Rectal smooth muscle tissue (tissue), 1 donor: ENCODE measurements around the gene C1orf210.

Experiments
- H3K27ac ChIP-seq: one replicate; pipeline ENCODE4 v1.7.0; 2013; ENCODE audit warnings: low read depth, low read length, inconsistent platforms
- H3K27me3 ChIP-seq: one replicate; pipeline ENCODE4 v1.7.0; 2013; ENCODE audit warnings: low read length; ENCODE audit not compliant: control insufficient read depth, insufficient read depth
- H3K36me3 ChIP-seq: one replicate; pipeline ENCODE4 v1.7.0; 2013; ENCODE audit warnings: low read length; ENCODE audit not compliant: control insufficient read depth, insufficient read depth
- H3K4me1 ChIP-seq: one replicate; pipeline ENCODE4 v1.7.0; 2013; ENCODE audit warnings: low read length; ENCODE audit not compliant: control insufficient read depth, insufficient read depth
- H3K4me3 ChIP-seq: one replicate; pipeline ENCODE4 v1.7.0; 2013; ENCODE audit warnings: low read length
- H3K9ac ChIP-seq: one replicate; pipeline ENCODE4 v1.7.0; 2013; ENCODE audit warnings: low read length

Gene C1orf210

GRCh38 chr1:43317817-43318471, 32.6 kb upstream of the C1orf210 start:
- Histone ChIP-seq H3K9ac (no peak overlapping the region), H3K4me3 (no peak overlapping the region), H3K27ac (no peak overlapping the region), H3K27me3 (no peaks in the 10 kb centered on the region), H3K36me3 (no peaks in the 10 kb centered on the region), H3K4me1 (no peaks in the 10 kb centered on the region)

GRCh38 chr1:43316738-43317520, 31.5 kb upstream of the C1orf210 start:
- H3K36me3 ChIP-seq = no peaks in the 10 kb centered on the region
- no peak overlapping the region for H3K27ac ChIP-seq
- H3K9ac ChIP-seq = no peak overlapping the region
- H3K27me3 ChIP-seq = no peaks in the 10 kb centered on the region
- no peak overlapping the region for H3K4me3 ChIP-seq
- H3K4me1 ChIP-seq = no peaks in the 10 kb centered on the region

GRCh38 chr1:43315963-43316737, 30.8 kb upstream of the C1orf210 start:
- no peaks in the 10 kb centered on the region for H3K36me3 ChIP-seq
- H3K4me1 ChIP-seq = no peaks in the 10 kb centered on the region
- H3K27ac ChIP-seq = no peak overlapping the region
- no peak overlapping the region for H3K9ac ChIP-seq
- no peaks in the 10 kb centered on the region for H3K27me3 ChIP-seq
- no peak overlapping the region for H3K4me3 ChIP-seq

GRCh38 chr1:43315481-43315880, 30.1 kb upstream of the C1orf210 start:
- H3K27me3 ChIP-seq = no peaks in the 10 kb centered on the region
- no peak overlapping the region for H3K27ac ChIP-seq
- H3K4me1 ChIP-seq = no peaks in the 10 kb centered on the region
- H3K9ac ChIP-seq = no peak overlapping the region
- no peak overlapping the region for H3K4me3 ChIP-seq
- H3K36me3 ChIP-seq = no peaks in the 10 kb centered on the region

- H3K27me3 ChIP-seq = no peaks in the 10 kb centered on the region
- no peak overlapping the region for H3K9ac ChIP-seq
- no peaks in the 10 kb centered on the region for H3K36me3 ChIP-seq
- H3K4me1 ChIP-seq = no peaks in the 10 kb centered on the region
- no peak overlapping the region for H3K27ac ChIP-seq
- H3K4me3 ChIP-seq = no peak overlapping the region
Observed at GRCh38 chr1:43314233-43314632, 28.9 kb upstream of the C1orf210 start.

GRCh38 chr1:43313771-43314170, 28.4 kb upstream of the C1orf210 start:
- H3K36me3 ChIP-seq = no peaks in the 10 kb centered on the region

GRCh38 chr1:43312663-43313515, 27.5 kb upstream of the C1orf210 start:
- no peaks in the 10 kb centered on the region for H3K36me3 ChIP-seq
- no peaks in the 10 kb centered on the region for H3K27me3 ChIP-seq
- no peaks in the 10 kb centered on the region for H3K4me1 ChIP-seq
- no peak overlapping the region for H3K4me3 ChIP-seq
- no peak overlapping the region for H3K27ac ChIP-seq
- no peak overlapping the region for H3K9ac ChIP-seq

More at GRCh38 chr1:43313771-43314170, 28.4 kb upstream of the C1orf210 start:
- no peaks in the 10 kb centered on the region for H3K27me3 ChIP-seq
- no peak overlapping the region for H3K4me3 ChIP-seq
- H3K9ac ChIP-seq = no peak overlapping the region
- no peak overlapping the region for H3K27ac ChIP-seq
- no peaks in the 10 kb centered on the region for H3K4me1 ChIP-seq

GRCh38 chr1:43312212-43312623, 26.8 kb upstream of the C1orf210 start:
- H3K9ac ChIP-seq = no peak overlapping the region
- no peaks in the 10 kb centered on the region for H3K36me3 ChIP-seq
- H3K27me3 ChIP-seq = no peaks in the 10 kb centered on the region
- no peak overlapping the region for H3K27ac ChIP-seq
- H3K4me3 ChIP-seq = no peak overlapping the region
- no peaks in the 10 kb centered on the region for H3K4me1 ChIP-seq

GRCh38 chr1:43311521-43311920, 26.1 kb upstream of the C1orf210 start:
- Histone ChIP-seq H3K4me3 (no peak overlapping the region), H3K36me3 (no peaks in the 10 kb centered on the region), H3K9ac (no peak overlapping the region), H3K27ac (no peak overlapping the region), H3K27me3 (no peaks in the 10 kb centered on the region), H3K4me1 (no peaks in the 10 kb centered on the region)

GRCh38 chr1:43309405-43310025, 24.1 kb upstream of the C1orf210 start:
- no peak overlapping the region for H3K9ac ChIP-seq
- no peak overlapping the region for H3K27ac ChIP-seq
- H3K36me3 ChIP-seq = no peaks in the 10 kb centered on the region
- no peak overlapping the region for H3K4me3 ChIP-seq
- H3K27me3 ChIP-seq = no peaks in the 10 kb centered on the region
- H3K4me1 ChIP-seq = no peaks in the 10 kb centered on the region

GRCh38 chr1:43308635-43309404, 23.4 kb upstream of the C1orf210 start:
- no peaks in the 10 kb centered on the region for H3K4me1 ChIP-seq
- H3K27me3 ChIP-seq = no peaks in the 10 kb centered on the region
- H3K36me3 ChIP-seq = no peaks in the 10 kb centered on the region
- no peak overlapping the region for H3K27ac ChIP-seq
- no peak overlapping the region for H3K9ac ChIP-seq
- H3K4me3 ChIP-seq = no peak overlapping the region
